ENCODE data around the gene ATP7A. TPM values are rescaled to one million over a fixed set of nuclear protein-coding genes. Genes with fewer than 3 reads are reported as not detected.
"Not testable (repeated sequence)": the region's sequence is repeated elsewhere in the genome, so short reads cannot be mapped to it uniquely, and the experiment has no call there.

The ATP7A gene
- total RNA-seq, 2 donors from 2014 or later = 9.9 to 10.1 TPM

- intact Hi-C loops (cut with DNase I, micrococcal nuclease) = not testable (repeated sequence)
These were observed 170.9 kb downstream of the ATP7A start for GRCh38 chrX:78081413-78081812.

DNA sequence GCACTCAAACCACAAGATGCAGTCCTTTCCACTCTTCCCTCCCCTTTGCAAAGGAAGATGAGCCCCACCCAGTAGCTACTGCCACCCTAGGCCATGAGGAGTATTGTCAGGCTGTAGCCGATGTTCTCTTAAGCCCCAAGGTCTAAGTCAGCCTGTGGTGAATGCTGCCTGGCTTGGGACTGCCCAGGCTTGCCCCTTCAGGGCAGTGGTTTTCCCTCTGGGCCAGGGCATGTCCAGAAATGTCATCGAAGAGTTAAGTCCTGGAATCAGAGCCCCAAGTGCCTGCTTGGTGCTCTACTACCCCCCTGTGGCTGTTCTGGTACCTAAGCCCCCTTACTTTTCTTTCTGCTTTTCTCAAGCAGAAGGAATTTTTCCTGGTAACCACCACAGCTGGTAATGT is 181.8 kb downstream of the ATP7A start:
- ATAC-seq (peak; percentile 26), DNase-seq (no peak)
- intact Hi-C loops (cut with DNase I, micrococcal nuclease) = no loop called here

More at GRCh38 chrX:78081413-78081812, 170.9 kb downstream of the ATP7A start:
- not testable (repeated sequence) for DNase-seq, ATAC-seq

GRCh38 chrX:78098108-78098507 is 187.6 kb downstream of the ATP7A start:
- DNase-seq (no peak), ATAC-seq (no peak)
- intact Hi-C loops (cut with DNase I, micrococcal nuclease) = no loop called here

Other genes starting within 250 kb of the ATP7A start
- 10 to 100 TPM; 46.0 to 49.8 TPM for gene ATRX, start 124.5 kb upstream of the ATP7A start, total RNA-seq
- gene MAGT1, start 15.3 kb upstream of the ATP7A start, total RNA-seq = 10 to 100 TPM; 40.9 to 50.4 TPM
- gene COX7B, start 11.2 kb upstream of the ATP7A start, total RNA-seq = 100 to 1,000 TPM; 450 to 539 TPM
- gene PGAM4, start 58.9 kb downstream of the ATP7A start, total RNA-seq = not detected
- gene PGK1, start 193.6 kb downstream of the ATP7A start, total RNA-seq = 100 to 1,000 TPM; 295 to 355 TPM
- gene TAF9B, start 229.0 kb downstream of the ATP7A start, total RNA-seq = 1 to 10 TPM; 3.7 to 5.4 TPM